GM13976 (cell line): Measurements from ENCODE around the gene CREM.

ENCODE experiments used
- DNase-seq: peaks from one replicate; pipeline ENCODE4 v3.0.0; 2012; ENCODE audit warnings: low spot score
- in situ Hi-C: fragments of 300-500 bp; cut with MboI; formaldehyde crosslinking; loops from one replicate; pipeline ENCODE4 v1.12.0; 2022; ENCODE audit warnings: low sequenced_read_pairs, mixed read lengths, inconsistent platforms; ENCODE audit not compliant: unreplicated experiment
- TF ChIP-seq, protein P1 (sequence below): IDR thresholded peaks from 2 replicates; pipeline ENCODE4 v1.5.1; 2012; ENCODE audit warnings: borderline replicate concordance, mild to moderate bottlenecking; ENCODE audit not compliant: insufficient read depth; ENCODE audit errors: extremely low read depth, missing control alignments, control extremely low read depth

The CREM gene

GRCh38 chr10:35130663-35131062 lies 4.0 kb downstream of the CREM start:
- no peak for DNase-seq
- in situ Hi-C loops = no loop called here
- TF ChIP-seq, protein P1, sequence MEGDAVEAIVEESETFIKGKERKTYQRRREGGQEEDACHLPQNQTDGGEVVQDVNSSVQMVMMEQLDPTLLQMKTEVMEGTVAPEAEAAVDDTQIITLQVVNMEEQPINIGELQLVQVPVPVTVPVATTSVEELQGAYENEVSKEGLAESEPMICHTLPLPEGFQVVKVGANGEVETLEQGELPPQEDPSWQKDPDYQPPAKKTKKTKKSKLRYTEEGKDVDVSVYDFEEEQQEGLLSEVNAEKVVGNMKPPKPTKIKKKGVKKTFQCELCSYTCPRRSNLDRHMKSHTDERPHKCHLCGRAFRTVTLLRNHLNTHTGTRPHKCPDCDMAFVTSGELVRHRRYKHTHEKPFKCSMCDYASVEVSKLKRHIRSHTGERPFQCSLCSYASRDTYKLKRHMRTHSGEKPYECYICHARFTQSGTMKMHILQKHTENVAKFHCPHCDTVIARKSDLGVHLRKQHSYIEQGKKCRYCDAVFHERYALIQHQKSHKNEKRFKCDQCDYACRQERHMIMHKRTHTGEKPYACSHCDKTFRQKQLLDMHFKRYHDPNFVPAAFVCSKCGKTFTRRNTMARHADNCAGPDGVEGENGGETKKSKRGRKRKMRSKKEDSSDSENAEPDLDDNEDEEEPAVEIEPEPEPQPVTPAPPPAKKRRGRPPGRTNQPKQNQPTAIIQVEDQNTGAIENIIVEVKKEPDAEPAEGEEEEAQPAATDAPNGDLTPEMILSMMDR = no peak

GRCh38 chr10:35132727-35133126 lies 6.1 kb downstream of the CREM start:
- TF ChIP-seq, protein P1 = no peak
- DNase-seq = no peak
- in situ Hi-C loops = no loop called here

- DNase-seq = no peak
- TF ChIP-seq, protein P1 = no peak
- in situ Hi-C loops = no loop called here
Observed at GRCh38 chr10:35133586-35133985, 6.9 kb downstream of the CREM start.

DNA sequence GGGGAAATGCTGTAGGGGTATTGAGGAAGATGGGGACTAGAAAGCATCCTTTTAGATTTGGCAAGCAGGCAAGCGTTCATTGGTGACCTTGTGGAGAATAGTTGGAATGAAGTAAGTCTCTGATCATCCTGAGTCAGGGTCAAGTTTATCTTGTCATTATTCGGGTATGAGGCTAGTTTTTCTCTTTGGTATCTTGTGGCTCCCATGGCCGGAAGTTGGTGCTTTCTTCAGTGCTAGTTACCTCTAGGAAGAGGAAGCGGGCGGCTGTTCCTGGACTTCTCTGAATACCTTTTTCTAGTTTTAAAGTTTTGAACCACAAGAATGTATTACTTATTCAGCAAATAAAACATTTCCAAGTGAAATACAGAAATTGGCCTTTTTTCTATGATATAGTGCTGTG lies 9.2 kb downstream of the CREM start:
- TF ChIP-seq, protein P1 = no peak
- DNase-seq = no peak
- in situ Hi-C loops = no loop called here

DNA sequence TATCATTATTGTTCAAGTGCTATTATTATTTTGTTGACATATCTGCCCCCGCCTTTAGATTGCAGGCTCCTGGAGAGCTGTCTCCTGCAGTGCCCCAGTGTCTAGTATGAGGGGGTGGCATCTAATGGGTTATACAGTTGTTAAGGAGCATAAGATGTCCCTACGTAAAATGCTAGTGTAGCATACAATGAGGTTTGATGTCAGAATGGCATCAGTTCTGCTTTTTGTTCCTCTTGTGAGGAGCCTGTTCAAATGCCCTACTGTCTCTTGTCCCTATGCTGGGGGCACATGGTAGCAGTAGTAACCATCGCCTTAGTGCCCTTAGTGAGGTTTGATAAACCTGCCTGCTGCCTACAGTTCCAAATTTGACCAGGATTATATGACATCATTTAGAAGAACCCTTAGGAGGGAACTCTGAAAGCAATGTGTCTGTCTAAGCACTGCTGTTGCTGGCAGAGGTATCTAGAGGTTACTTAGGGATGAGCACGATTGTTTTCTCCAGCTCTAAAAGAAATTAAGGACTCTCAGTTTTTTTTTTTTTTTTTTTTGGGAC lies 9.7 kb downstream of the CREM start:
- TF ChIP-seq, protein P1 = no peak
- DNase-seq = no peak
- in situ Hi-C loops = no loop called here

GRCh38 chr10:35140126-35140525 lies 13.5 kb downstream of the CREM start:
- in situ Hi-C loops = no loop called here
- no peak for DNase-seq

More at GRCh38 chr10:35140126-35140525, 13.5 kb downstream of the CREM start:
- TF ChIP-seq, protein P1 = no peak
